Activated CD4-positive, alpha-beta T cell treated with anti-CD3 and anti-CD28 coated beads for 1 hour (primary cell): ENCODE data around the gene CASD1.

ENCODE experiments used
- DNase-seq: peaks from one replicate; pipeline ENCODE4 v3.0.0-alpha.2; 2020

The CASD1 gene

GRCh38 chr7:94513565-94513860 is 3.9 kb downstream of the CASD1 start:
- DNase-seq, result no peak

GRCh38 chr7:94514140-94514889 is 4.7 kb downstream of the CASD1 start:
- DNase-seq, result no peak

- DNase-seq, result no peak
Observed at GRCh38 chr7:94514917-94515316, 5.3 kb downstream of the CASD1 start.

- DNase-seq, result no peak
Observed at GRCh38 chr7:94525923-94526322, 16.3 kb downstream of the CASD1 start.

- no peak for DNase-seq
Observed at GRCh38 chr7:94529516-94529915, 19.9 kb downstream of the CASD1 start.

- DNase-seq, result no peak
Observed at GRCh38 chr7:94530109-94530508, 20.5 kb downstream of the CASD1 start.

GRCh38 chr7:94532676-94533075 is 23.1 kb downstream of the CASD1 start:
- DNase-seq, result no peak

- no peak for DNase-seq
Observed at GRCh38 chr7:94540428-94540827, 30.8 kb downstream of the CASD1 start.

- no peak for DNase-seq
Observed at GRCh38 chr7:94547126-94547525, 37.5 kb downstream of the CASD1 start.

- no peak for DNase-seq
Observed at GRCh38 chr7:94556028-94556427, 46.4 kb downstream of the CASD1 start.

- no peak for DNase-seq
Observed at GRCh38 chr7:94557215-94557614, 47.6 kb downstream of the CASD1 start.

GRCh38 chr7:94559972-94560371 is 50.4 kb downstream of the CASD1 start:
- no peak for DNase-seq

- DNase-seq, result no peak
Observed at GRCh38 chr7:94561841-94562514, 52.4 kb downstream of the CASD1 start.

- no peak for DNase-seq
Observed at GRCh38 chr7:94562525-94562924, 52.9 kb downstream of the CASD1 start.

GRCh38 chr7:94565247-94565894 is 55.8 kb downstream of the CASD1 start:
- no peak for DNase-seq

- no peak for DNase-seq
Observed at GRCh38 chr7:94567396-94567795, 57.8 kb downstream of the CASD1 start.

GRCh38 chr7:94571816-94572215 is 62.2 kb downstream of the CASD1 start:
- DNase-seq, result no peak

GRCh38 chr7:94575646-94576045 is 66.0 kb downstream of the CASD1 start:
- DNase-seq, result no peak

- DNase-seq, result no peak
Observed at GRCh38 chr7:94576316-94576715, 66.7 kb downstream of the CASD1 start.

- DNase-seq, result no peak
Observed at GRCh38 chr7:94577357-94577756, 67.7 kb downstream of the CASD1 start.

GRCh38 chr7:94578614-94579013 is 69.0 kb downstream of the CASD1 start:
- DNase-seq, result no peak

- no peak for DNase-seq
Observed at GRCh38 chr7:94579470-94579869, 69.9 kb downstream of the CASD1 start.

- no peak for DNase-seq
Observed at GRCh38 chr7:94580601-94581000, 71.0 kb downstream of the CASD1 start.

- no peak for DNase-seq
Observed at GRCh38 chr7:94584113-94584512, 74.5 kb downstream of the CASD1 start.
